ENCODE measurements around the gene CDC16.

The CDC16 gene

GRCh38 chr13:114266241-114266640, 31.5 kb downstream of the CDC16 start:
- TF ChIP-seq, protein P1, sequence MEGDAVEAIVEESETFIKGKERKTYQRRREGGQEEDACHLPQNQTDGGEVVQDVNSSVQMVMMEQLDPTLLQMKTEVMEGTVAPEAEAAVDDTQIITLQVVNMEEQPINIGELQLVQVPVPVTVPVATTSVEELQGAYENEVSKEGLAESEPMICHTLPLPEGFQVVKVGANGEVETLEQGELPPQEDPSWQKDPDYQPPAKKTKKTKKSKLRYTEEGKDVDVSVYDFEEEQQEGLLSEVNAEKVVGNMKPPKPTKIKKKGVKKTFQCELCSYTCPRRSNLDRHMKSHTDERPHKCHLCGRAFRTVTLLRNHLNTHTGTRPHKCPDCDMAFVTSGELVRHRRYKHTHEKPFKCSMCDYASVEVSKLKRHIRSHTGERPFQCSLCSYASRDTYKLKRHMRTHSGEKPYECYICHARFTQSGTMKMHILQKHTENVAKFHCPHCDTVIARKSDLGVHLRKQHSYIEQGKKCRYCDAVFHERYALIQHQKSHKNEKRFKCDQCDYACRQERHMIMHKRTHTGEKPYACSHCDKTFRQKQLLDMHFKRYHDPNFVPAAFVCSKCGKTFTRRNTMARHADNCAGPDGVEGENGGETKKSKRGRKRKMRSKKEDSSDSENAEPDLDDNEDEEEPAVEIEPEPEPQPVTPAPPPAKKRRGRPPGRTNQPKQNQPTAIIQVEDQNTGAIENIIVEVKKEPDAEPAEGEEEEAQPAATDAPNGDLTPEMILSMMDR (IDR thresholded peaks at IDR 0.05; ENCODE audit: insufficient read depth, low read length, poor library complexity, severe bottlenecking): no peak
- Histone ChIP-seq H3K36me3 (ENCODE audit: control insufficient read depth, insufficient read depth, low read length) (peaks cover 25% of the 10 kb centered on the region), H3K27me3 (replicated peaks; ENCODE audit: control insufficient read depth, insufficient read depth, low read length) (no peaks in the 10 kb centered on the region), H3K4me3 (replicated peaks; ENCODE audit: low read depth, low read length) (no peak overlapping the region)
- no peak for DNase-seq (ENCODE audit: extremely low read depth, insufficient read length)

- DNase-seq (ENCODE audit: extremely low read depth, insufficient read length): no peak
- Histone ChIP-seq H3K27me3 (replicated peaks; ENCODE audit: control insufficient read depth, insufficient read depth, low read length) (no peaks in the 10 kb centered on the region), H3K36me3 (ENCODE audit: control insufficient read depth, insufficient read depth, low read length) (peaks cover 24% of the 10 kb centered on the region), H3K4me3 (replicated peaks; ENCODE audit: low read depth, low read length) (no peak overlapping the region)
- TF ChIP-seq, protein P1 (IDR thresholded peaks at IDR 0.05; ENCODE audit: insufficient read depth, low read length, poor library complexity, severe bottlenecking): no peak
These were observed 33.9 kb downstream of the CDC16 start for GRCh38 chr13:114268344-114269280.

GRCh38 chr13:114269281-114269770, 34.6 kb downstream of the CDC16 start:
- peaks cover 24% of the 10 kb centered on the region for H3K36me3 ChIP-seq (ENCODE audit: control insufficient read depth, insufficient read depth, low read length)
- TF ChIP-seq, protein P1 (IDR thresholded peaks at IDR 0.05; ENCODE audit: insufficient read depth, low read length, poor library complexity, severe bottlenecking): no peak
- no peaks in the 10 kb centered on the region for H3K27me3 ChIP-seq (replicated peaks; ENCODE audit: control insufficient read depth, insufficient read depth, low read length)
- no peak overlapping the region for H3K4me3 ChIP-seq (replicated peaks; ENCODE audit: low read depth, low read length)
- DNase-seq (ENCODE audit: extremely low read depth, insufficient read length): no peak

DNA sequence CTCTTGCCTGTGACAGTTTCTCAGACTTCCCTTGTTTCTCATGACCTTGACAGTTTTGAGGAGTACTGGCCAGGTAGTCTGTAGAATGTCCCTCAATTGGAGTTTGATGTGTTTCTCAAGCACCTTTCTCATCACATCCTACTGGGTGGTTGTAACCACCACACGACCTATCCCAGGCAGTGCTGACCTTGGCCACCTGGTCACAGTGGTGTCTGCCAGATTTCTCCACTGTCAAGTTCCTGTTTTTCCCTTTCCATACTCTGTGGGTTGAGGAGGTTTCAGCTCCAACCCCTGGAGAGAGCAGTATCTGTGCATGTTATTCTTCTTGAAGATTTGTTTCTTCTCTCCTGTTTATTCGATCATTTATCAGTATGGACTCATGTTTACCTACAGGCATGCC, 38.3 kb downstream of the CDC16 start:
- H3K4me3 ChIP-seq (replicated peaks; ENCODE audit: low read depth, low read length): no peak overlapping the region
- DNase-seq (ENCODE audit: extremely low read depth, insufficient read length): no peak
- no peaks in the 10 kb centered on the region for H3K27me3 ChIP-seq (replicated peaks; ENCODE audit: control insufficient read depth, insufficient read depth, low read length)
- H3K36me3 ChIP-seq (ENCODE audit: control insufficient read depth, insufficient read depth, low read length): peaks cover 15% of the 10 kb centered on the region
- TF ChIP-seq, protein P1 (IDR thresholded peaks at IDR 0.05; ENCODE audit: insufficient read depth, low read length, poor library complexity, severe bottlenecking): no peak

DNA sequence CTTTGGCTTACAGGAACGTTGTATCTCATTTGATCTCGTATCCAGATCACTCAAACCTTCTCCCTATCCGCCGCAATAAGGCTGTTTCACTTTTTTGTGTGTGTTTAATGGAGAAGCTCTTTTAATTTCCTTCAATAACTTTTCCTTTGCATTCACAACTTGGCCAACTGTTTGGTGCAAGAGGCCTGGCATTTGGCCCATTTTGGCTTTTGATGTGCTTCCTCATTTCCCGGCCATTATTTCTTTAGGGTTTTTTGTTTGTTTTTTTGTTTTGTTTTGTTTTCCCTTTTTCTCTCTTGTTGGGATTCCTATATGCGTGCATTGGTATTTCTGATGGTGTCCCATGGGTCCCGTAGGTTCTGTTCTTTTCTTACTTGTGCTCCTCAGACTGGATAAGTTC, 40.6 kb downstream of the CDC16 start:
- no peak for DNase-seq (ENCODE audit: extremely low read depth, insufficient read length)
- Histone ChIP-seq H3K36me3 (ENCODE audit: control insufficient read depth, insufficient read depth, low read length) (peaks cover 4% of the 10 kb centered on the region), H3K27me3 (replicated peaks; ENCODE audit: control insufficient read depth, insufficient read depth, low read length) (no peaks in the 10 kb centered on the region), H3K4me3 (replicated peaks; ENCODE audit: low read depth, low read length) (no peak overlapping the region)
- TF ChIP-seq, protein P1 (IDR thresholded peaks at IDR 0.05; ENCODE audit: insufficient read depth, low read length, poor library complexity, severe bottlenecking): no peak
